Smooth muscle cell (in vitro differentiated cells): Measurements from ENCODE around the gene ITPK1. TPM values are rescaled to one million over a fixed set of nuclear protein-coding genes. Genes with fewer than 3 reads are reported as not detected.
"Not testable (repeated sequence)": the region's sequence is repeated elsewhere in the genome, so short reads cannot be mapped to it uniquely, and the experiment has no call there.

ENCODE experiments used
- DNase-seq: peaks from one replicate; lab custom pipeline; 2025; ENCODE audit not compliant: unreplicated experiment; lab: John Stamatoyannopoulos, UW
- H2AFZ ChIP-seq: fragments of 200-600 bp; sonication (generic); 2 replicates; pipeline ENCODE4 v1.6.0; 2016; ENCODE audit warnings: antibody characterized with exemption, low read depth, mild to moderate bottlenecking
- H3F3A ChIP-seq: fragments of 200-600 bp; sonication (generic); 2 replicates; pipeline ENCODE4 v1.6.0; 2017; ENCODE audit warnings: antibody characterized with exemption, low read depth
- H3K27ac ChIP-seq: fragments of 200-600 bp; sonication (generic); 2 replicates; pipeline ENCODE4 v1.5.1; 2016; ENCODE audit warnings: low read depth, mild to moderate bottlenecking
- H3K27me3 ChIP-seq: fragments of 200-600 bp; sonication (generic); 2 replicates; pipeline ENCODE4 v1.6.1; 2016; ENCODE audit warnings: low read depth, mild to moderate bottlenecking
- H3K36me3 ChIP-seq: fragments of 200-600 bp; sonication (generic); 2 replicates; pipeline ENCODE4 v1.5.1; 2016; ENCODE audit warnings: low read depth
- H3K4me1 ChIP-seq: fragments of 200-600 bp; sonication (generic); 2 replicates; pipeline ENCODE4 v1.5.1; 2016; ENCODE audit warnings: low read depth
- H3K4me2 ChIP-seq: fragments of 200-600 bp; sonication (generic); 2 replicates; pipeline ENCODE4 v1.6.0; 2016; ENCODE audit warnings: mild to moderate bottlenecking
- H3K4me3 ChIP-seq: fragments of 200-600 bp; sonication (generic); 2 replicates; pipeline ENCODE4 v1.5.1; 2016; ENCODE audit warnings: mild to moderate bottlenecking
- H3K79me2 ChIP-seq: fragments of 200-600 bp; sonication (generic); 2 replicates; pipeline ENCODE4 v1.6.0; 2016; ENCODE audit warnings: low read depth, mild to moderate bottlenecking
- H3K9ac ChIP-seq: fragments of 200-600 bp; sonication (generic); 2 replicates; pipeline ENCODE4 v1.6.0; 2016; ENCODE audit warnings: low read depth
- H3K9me3 ChIP-seq: fragments of 200-600 bp; sonication (generic); replicated peaks from 2 replicates; pipeline ENCODE4 v1.5.1; 2016; ENCODE audit warnings: low read depth
- H4K20me1 ChIP-seq: fragments of 200-600 bp; sonication (generic); 2 replicates; pipeline ENCODE4 v1.6.0; 2016; ENCODE audit warnings: low read depth
- CTCF ChIP-seq: fragments of 200-600 bp; sonication (generic); IDR thresholded peaks from 2 replicates; pipeline ENCODE4 v1.5.1; 2017; ENCODE audit warnings: borderline replicate concordance, mild to moderate bottlenecking, antibody characterized with exemption; ENCODE audit not compliant: insufficient read depth, poor library complexity, severe bottlenecking
- WGBS: methylation state at CpG from one replicate; pipeline ENCODE4 v1.1.7; 2016; ENCODE audit warnings: low lambda C conversion rate; 5-methylcytosine and 5-hydroxymethylcytosine counted together
- polyA plus RNA-seq: library from polyadenylated mRNA; unstranded; fragments of >200 nt; fragmentation: Nextera tagmentation; extraction: Ambion mirVana; gene quantifications from 2 replicates; pipeline ENCODE4 v1.2.1, GENCODE V29; 2016
- total RNA-seq: library from RNA; depleted of rRNA; stranded (reverse); fragments of >200 nt; gene quantifications from 2 replicates; pipeline ENCODE4 v1.2.3, GENCODE V29; 2014

ITPK1 gene
- total and polyA plus RNA-seq, 2 experiments from 2014 or later, result 9.2 to 14.2 TPM

GRCh38 chr14:93142854-93143652 is 27.3 kb upstream of the ITPK1 start:
- no peak for TF ChIP-seq CTCF
- Histone ChIP-seq H3K9me3 (no peaks in the 10 kb centered on the region), H4K20me1 (no peaks in the 10 kb centered on the region), H2AFZ (no peak overlapping the region), H3K4me2 (no peak overlapping the region), H3F3A (no peaks in the 10 kb centered on the region), H3K36me3 (no peaks in the 10 kb centered on the region), H3K4me3 (no peak overlapping the region), H3K27ac (no peak overlapping the region), H3K27me3 (no peaks in the 10 kb centered on the region), H3K9ac (no peak overlapping the region), H3K4me1 (no peaks in the 10 kb centered on the region), H3K79me2 (no peaks in the 10 kb centered on the region)
- DNase-seq, result no peak
- WGBS, result 72% methylated on average over 13 of the region's 13 CpGs

- H3K4me1 ChIP-seq, result no peaks in the 10 kb centered on the region
- no peak overlapping the region for H2AFZ ChIP-seq
- TF ChIP-seq CTCF, result no peak
- no peak overlapping the region for H3K4me3 ChIP-seq
- WGBS, result 76% methylated on average over 17 of the region's 17 CpGs
- H3K27ac ChIP-seq, result no peak overlapping the region
- no peaks in the 10 kb centered on the region for H3K36me3 ChIP-seq
- DNase-seq, result no peak
- no peaks in the 10 kb centered on the region for H3K79me2 ChIP-seq
- H3K9me3 ChIP-seq, result no peaks in the 10 kb centered on the region
- no peak overlapping the region for H3K4me2 ChIP-seq
- no peaks in the 10 kb centered on the region for H4K20me1 ChIP-seq
- H3F3A ChIP-seq, result no peaks in the 10 kb centered on the region
- no peaks in the 10 kb centered on the region for H3K27me3 ChIP-seq
- H3K9ac ChIP-seq, result no peak overlapping the region
These were observed 22.1 kb upstream of the ITPK1 start for GRCh38 chr14:93137864-93138263.

- not testable (repeated sequence) for H3K79me2 ChIP-seq, H3K27ac ChIP-seq, H2AFZ ChIP-seq, H3K4me2 ChIP-seq, H3K9me3 ChIP-seq, H4K20me1 ChIP-seq, H3K4me3 ChIP-seq, H3K36me3 ChIP-seq, H3K27me3 ChIP-seq, H3K4me1 ChIP-seq, H3K9ac ChIP-seq, DNase-seq, H3F3A ChIP-seq
- WGBS, result 82% methylated on average over 13 of the region's 13 CpGs
These were observed 20.8 kb upstream of the ITPK1 start for GRCh38 chr14:93136508-93136907.

GRCh38 chr14:93136009-93136408 is 20.3 kb upstream of the ITPK1 start:
- no peak overlapping the region for H2AFZ ChIP-seq
- no peaks in the 10 kb centered on the region for H3F3A ChIP-seq
- no peak overlapping the region for H3K4me3 ChIP-seq
- no peak overlapping the region for H3K4me2 ChIP-seq
- no peak for TF ChIP-seq CTCF
- no peak overlapping the region for H3K27ac ChIP-seq
- no peaks in the 10 kb centered on the region for H3K27me3 ChIP-seq
- H3K9me3 ChIP-seq, result no peaks in the 10 kb centered on the region
- 86% methylated on average over 8 of the region's 8 CpGs for WGBS
- no peaks in the 10 kb centered on the region for H4K20me1 ChIP-seq
- no peaks in the 10 kb centered on the region for H3K79me2 ChIP-seq
- DNase-seq, result no peak
- no peaks in the 10 kb centered on the region for H3K4me1 ChIP-seq
- H3K36me3 ChIP-seq, result no peaks in the 10 kb centered on the region
- H3K9ac ChIP-seq, result no peak overlapping the region
